GM19023 (cell line): ENCODE data around the gene ODAD2.

Source experiments
- ATAC-seq: cut with Tn5 transposase; IDR thresholded peaks from one replicate; pipeline ENCODE4 v1.9.1; 2021; ENCODE audit warnings: mild to moderate bottlenecking, moderate library complexity; ENCODE audit not compliant: unreplicated experiment

ODAD2 gene

GRCh38 chr10:27857616-27858015 is 141.3 kb downstream of the ODAD2 start:
- no peak for ATAC-seq

- ATAC-seq, result no peak
Observed at GRCh38 chr10:27844223-27844622, 154.7 kb downstream of the ODAD2 start.

- no peak for ATAC-seq
Observed at GRCh38 chr10:27838901-27839300, 160.0 kb downstream of the ODAD2 start.

GRCh38 chr10:27838361-27838760 is 160.5 kb downstream of the ODAD2 start:
- ATAC-seq, result no peak

- no peak for ATAC-seq
Observed at GRCh38 chr10:27834476-27834875, 164.4 kb downstream of the ODAD2 start.

- no peak for ATAC-seq
Observed at GRCh38 chr10:27833792-27834191, 165.1 kb downstream of the ODAD2 start.

- no peak for ATAC-seq
Observed at GRCh38 chr10:27832826-27833225, 166.1 kb downstream of the ODAD2 start.

GRCh38 chr10:27826369-27826768 is 172.5 kb downstream of the ODAD2 start:
- no peak for ATAC-seq

- ATAC-seq, result no peak
Observed at GRCh38 chr10:27822301-27822700, 176.6 kb downstream of the ODAD2 start.

- no peak for ATAC-seq
Observed at GRCh38 chr10:27820637-27821036, 178.2 kb downstream of the ODAD2 start.

- ATAC-seq, result no peak
Observed at GRCh38 chr10:27819781-27820531, 178.9 kb downstream of the ODAD2 start.

- no peak for ATAC-seq
Observed at GRCh38 chr10:27816320-27816719, 182.6 kb downstream of the ODAD2 start.

GRCh38 chr10:27815846-27816245 is 183.0 kb downstream of the ODAD2 start:
- ATAC-seq, result no peak

- ATAC-seq, result no peak
Observed at GRCh38 chr10:27815261-27815660, 183.6 kb downstream of the ODAD2 start.

- no peak for ATAC-seq
Observed at GRCh38 chr10:27805180-27805579, 193.7 kb downstream of the ODAD2 start.

- ATAC-seq, result no peak
Observed at GRCh38 chr10:27804136-27804535, 194.7 kb downstream of the ODAD2 start.

- ATAC-seq, result no peak
Observed at GRCh38 chr10:27801171-27801785, 197.6 kb downstream of the ODAD2 start.

GRCh38 chr10:27799046-27799445 is 199.8 kb downstream of the ODAD2 start:
- no peak for ATAC-seq

- ATAC-seq, result no peak
Observed at GRCh38 chr10:27794157-27794556, 204.7 kb downstream of the ODAD2 start.

GRCh38 chr10:27792216-27792615 is 206.7 kb downstream of the ODAD2 start:
- ATAC-seq, result no peak

GRCh38 chr10:27784272-27784671 is 214.6 kb downstream of the ODAD2 start:
- no peak for ATAC-seq

- ATAC-seq, result no peak
Observed at GRCh38 chr10:27783660-27784059, 215.2 kb downstream of the ODAD2 start.
